ENCODE measurements around the gene RING1.

RING1 gene

GRCh38 chr6:33193619-33194018, 14.7 kb upstream of the RING1 start:
- no peak for DNase-seq

GRCh38 chr6:33194431-33194979, 13.8 kb upstream of the RING1 start:
- DNase-seq, result no peak

GRCh38 chr6:33195304-33196165, 12.8 kb upstream of the RING1 start:
- DNase-seq, result no peak

- DNase-seq, result no peak
These were observed 10.8 kb upstream of the RING1 start for GRCh38 chr6:33197431-33198048.

- no peak for DNase-seq
These were observed 10.0 kb upstream of the RING1 start for GRCh38 chr6:33198159-33198852.

- DNase-seq, result no peak
These were observed 9.4 kb upstream of the RING1 start for GRCh38 chr6:33198853-33199436.

GRCh38 chr6:33199687-33200218, 8.5 kb upstream of the RING1 start:
- DNase-seq, result peak; percentile 49 to 67 (median 54)

- peak; percentile 96 to 98 (median 97) for DNase-seq
These were observed 7.8 kb upstream of the RING1 start, which contains the start of the genes RXRB and SLC39A7 for GRCh38 chr6:33200219-33201146. RXRB (minus strand) TSS chr6:33200665; CDS start chr6:33200476, 189 bp downstream. SLC39A7 (plus strand) TSS chr6:33200867; CDS start chr6:33201246, 379 bp downstream.

GRCh38 chr6:33201147-33201545, 7.2 kb upstream of the RING1 start:
- DNase-seq, result no peak

- DNase-seq, result no peak
These were observed 6.4 kb upstream of the RING1 start for GRCh38 chr6:33201935-33202334.

- DNase-seq, result no peak
These were observed 5.5 kb upstream of the RING1 start for GRCh38 chr6:33202799-33203198.

- DNase-seq, result no peak
These were observed 4.7 kb upstream of the RING1 start for GRCh38 chr6:33203443-33204164.

- no peak for DNase-seq
These were observed 4.2 kb upstream of the RING1 start for GRCh38 chr6:33204165-33204414.

- peak; percentile 68 to 86 (median 73) for DNase-seq
These were observed 3.7 kb upstream of the RING1 start, which contains the start of gene HSD17B8 for GRCh38 chr6:33204415-33205190. HSD17B8 (plus strand) TSS chr6:33204655; CDS start chr6:33204669, 14 bp downstream.

GRCh38 chr6:33205191-33206026, 2.9 kb upstream of the RING1 start:
- DNase-seq, result no peak

- DNase-seq, result no peak
These were observed 2.1 kb upstream of the RING1 start for GRCh38 chr6:33206027-33206863.

- DNase-seq, result no peak
These were observed 1.3 kb upstream of the RING1 start for GRCh38 chr6:33206864-33207551.
